ENCODE measurements around the gene COL4A4.

DNA sequence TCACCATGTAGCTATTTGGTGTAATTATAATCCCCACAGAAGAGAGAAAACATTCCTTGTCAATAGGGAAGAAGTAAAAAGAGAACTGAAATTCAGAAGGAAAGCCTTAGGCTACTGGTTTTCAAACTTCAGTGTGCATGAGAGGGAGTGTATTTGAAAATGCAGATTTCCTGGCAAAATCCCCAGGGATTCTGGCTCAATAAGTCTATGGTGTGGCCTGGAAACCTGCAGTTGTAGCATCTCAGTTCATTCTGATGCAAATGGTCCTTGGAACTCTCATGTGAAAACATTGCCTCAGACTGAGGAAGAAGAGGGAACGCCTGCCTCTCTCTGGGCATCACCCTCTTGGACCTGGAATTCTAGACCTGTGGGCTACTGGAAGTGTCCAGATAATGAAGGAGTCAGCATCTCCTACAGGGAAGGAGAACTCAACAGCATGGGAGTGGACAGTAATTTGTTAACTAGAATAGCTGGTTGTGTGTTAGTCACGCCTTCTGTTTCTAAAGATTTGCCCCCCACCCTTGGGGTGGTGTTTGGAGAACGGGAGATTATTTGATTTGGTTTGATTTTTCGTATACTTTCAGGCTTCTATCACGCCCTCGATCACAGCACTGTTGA is 21.7 kb upstream of the COL4A4 start:
- no peak for TF ChIP-seq JARID2 (CRISPR knock-in tag; IDR thresholded peaks at IDR 0.05; ENCODE audit: insufficient replicate concordance)
- TF ChIP-seq ZMAT3 (CRISPR knock-in tag; conservative IDR thresholded peaks at IDR 0.05) = no peak
- TF ChIP-seq, protein P1, sequence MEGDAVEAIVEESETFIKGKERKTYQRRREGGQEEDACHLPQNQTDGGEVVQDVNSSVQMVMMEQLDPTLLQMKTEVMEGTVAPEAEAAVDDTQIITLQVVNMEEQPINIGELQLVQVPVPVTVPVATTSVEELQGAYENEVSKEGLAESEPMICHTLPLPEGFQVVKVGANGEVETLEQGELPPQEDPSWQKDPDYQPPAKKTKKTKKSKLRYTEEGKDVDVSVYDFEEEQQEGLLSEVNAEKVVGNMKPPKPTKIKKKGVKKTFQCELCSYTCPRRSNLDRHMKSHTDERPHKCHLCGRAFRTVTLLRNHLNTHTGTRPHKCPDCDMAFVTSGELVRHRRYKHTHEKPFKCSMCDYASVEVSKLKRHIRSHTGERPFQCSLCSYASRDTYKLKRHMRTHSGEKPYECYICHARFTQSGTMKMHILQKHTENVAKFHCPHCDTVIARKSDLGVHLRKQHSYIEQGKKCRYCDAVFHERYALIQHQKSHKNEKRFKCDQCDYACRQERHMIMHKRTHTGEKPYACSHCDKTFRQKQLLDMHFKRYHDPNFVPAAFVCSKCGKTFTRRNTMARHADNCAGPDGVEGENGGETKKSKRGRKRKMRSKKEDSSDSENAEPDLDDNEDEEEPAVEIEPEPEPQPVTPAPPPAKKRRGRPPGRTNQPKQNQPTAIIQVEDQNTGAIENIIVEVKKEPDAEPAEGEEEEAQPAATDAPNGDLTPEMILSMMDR (CRISPR knock-in tag; IDR thresholded peaks at IDR 0.05) = no peak
- TF ChIP-seq ELF4 (CRISPR knock-in tag; IDR thresholded peaks at IDR 0.05; ENCODE audit: borderline replicate concordance) = no peak
- no peak for TF ChIP-seq ZNF879 (CRISPR knock-in tag; IDR thresholded peaks at IDR 0.05)
- no peak for TF ChIP-seq CHD4 (IDR thresholded peaks at IDR 0.05; ENCODE audit: borderline replicate concordance, low read length)
- no peak for TF ChIP-seq ZBTB20 (CRISPR knock-in tag; IDR thresholded peaks at IDR 0.05; ENCODE audit: borderline replicate concordance, low read depth)

Measured in HepG2 (cell line).